Activated CD4-positive, alpha-beta T cell treated with anti-CD3 and anti-CD28 coated beads for 1 hour (primary cell): ENCODE results near the gene SUSD1.
"Not testable (repeated sequence)": the region's sequence is repeated elsewhere in the genome, so short reads cannot be mapped to it uniquely, and the experiment has no call there.

Source experiments
- DNase-seq: peaks from one replicate; pipeline ENCODE4 v3.0.0-alpha.2; 2020

SUSD1 gene

DNA sequence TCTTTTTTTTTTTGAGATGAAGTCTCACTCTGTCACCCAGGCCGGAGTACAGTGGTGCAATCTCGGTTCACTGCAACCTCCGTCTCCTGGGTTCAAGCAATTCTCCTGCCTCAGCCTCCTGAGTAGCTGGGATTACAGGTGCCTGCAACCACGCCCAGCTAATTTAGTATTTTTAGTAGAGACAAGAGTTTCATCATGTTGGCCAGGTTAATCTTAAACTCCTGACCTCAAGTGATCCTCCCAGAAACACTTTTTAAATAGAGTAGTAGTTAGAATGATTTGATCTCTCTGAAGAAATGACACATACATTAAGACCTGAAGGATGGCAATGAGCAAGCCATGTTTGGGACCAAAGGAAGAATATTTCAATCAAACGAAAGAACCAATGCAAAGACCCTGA is 46.7 kb downstream of the SUSD1 start:
- DNase-seq, result not testable (repeated sequence)

DNA sequence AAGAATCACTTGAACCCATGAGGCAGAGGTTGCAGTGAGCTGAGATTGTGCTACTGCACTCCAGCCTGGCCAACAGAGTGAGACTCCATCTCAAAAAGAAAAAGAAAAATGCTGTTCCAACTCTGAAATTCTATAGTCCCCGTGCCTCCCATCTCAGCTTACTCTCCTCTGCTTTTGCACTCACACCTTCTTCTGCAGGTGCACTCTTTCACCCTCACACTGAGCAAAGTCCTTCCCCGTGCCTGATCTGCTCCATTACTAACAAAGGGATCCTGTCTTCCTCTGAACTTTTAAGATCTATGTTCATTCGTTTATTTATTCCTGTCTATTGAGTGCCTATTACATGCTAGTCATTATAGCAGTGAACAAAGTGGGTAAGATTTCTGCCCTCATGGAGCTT is 47.8 kb downstream of the SUSD1 start:
- DNase-seq, result no peak

DNA sequence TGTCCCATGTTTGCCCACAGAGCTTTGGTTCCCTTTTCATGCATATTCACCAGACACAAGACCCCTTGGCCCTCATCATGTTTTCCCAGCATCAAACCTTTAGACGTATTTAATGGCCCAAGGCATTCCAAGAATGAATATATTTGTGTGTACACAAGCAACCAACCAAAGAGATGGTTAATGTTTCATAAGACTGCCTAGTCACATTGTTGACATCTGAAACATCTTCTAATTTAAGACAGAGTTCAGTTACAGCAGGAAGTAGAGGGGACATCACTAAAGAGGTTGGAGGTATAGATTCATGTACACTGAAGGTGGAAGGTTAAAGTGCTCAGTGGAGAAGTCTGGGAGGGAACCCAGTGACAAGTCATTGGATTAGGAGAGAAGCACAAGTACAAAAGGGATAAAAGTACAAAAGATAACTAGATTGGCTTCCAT is 49.1 kb downstream of the SUSD1 start:
- no peak for DNase-seq

DNA sequence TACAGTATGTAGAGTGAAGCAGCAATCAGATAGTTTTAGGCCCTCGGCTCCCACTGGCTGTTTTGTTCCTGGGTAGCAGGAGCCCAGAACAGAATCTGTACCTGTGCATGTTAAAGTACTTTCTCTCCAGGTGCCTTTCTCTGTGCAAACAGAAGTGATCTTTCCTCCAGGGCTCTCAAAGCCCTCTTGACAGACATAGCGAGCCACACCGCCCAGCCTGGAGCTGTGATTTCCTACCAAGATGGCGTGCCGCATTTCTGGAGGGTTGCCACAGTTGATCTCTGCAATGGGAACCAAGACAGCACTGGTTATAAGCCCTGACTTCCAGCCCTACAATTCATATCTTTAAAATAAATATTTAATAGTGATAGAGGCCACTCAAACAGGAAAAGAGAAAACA is 50.9 kb downstream of the SUSD1 start:
- no peak for DNase-seq

DNA sequence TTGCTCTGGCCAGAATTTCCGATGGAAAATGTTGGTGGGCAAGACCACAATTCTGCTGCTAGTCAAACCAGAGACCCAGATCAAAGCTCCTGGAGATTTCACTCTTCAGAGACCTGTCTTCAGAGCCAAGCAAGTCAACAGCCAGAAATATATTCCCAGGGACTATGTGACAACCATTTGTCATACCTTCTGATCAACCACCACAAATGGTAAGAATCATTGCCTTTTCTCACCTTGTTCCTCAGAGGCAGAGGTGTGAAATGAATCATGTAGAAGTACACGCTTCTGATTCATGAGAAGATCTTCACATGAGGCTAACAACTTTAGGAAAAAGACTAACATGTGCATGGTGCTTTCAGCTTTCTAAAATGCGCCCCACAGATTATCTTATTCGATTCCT is 53.5 kb downstream of the SUSD1 start:
- no peak for DNase-seq

DNA sequence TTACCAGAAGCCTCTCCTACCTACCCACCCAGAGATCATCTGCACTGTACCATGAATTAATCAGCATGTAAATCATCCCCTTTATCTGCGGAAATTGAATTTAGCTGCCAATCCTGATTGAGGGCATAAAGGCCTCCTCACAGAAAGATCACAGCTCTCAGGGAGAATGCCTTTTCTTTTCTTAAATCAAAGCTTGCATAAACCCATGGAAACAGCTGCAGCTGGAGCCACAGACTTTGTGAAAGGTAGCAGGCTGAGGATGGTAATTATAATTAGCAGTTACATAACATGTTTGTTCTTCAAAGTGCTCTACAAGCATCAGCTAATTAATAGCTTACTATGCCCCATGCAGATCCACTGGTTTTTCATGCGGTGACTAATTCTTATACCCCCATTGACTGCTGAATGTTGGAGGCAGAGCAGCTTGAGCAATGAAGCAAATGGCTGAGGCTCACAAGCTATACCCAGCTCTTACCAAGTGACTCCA is 54.6 kb downstream of the SUSD1 start:
- no peak for DNase-seq

DNA sequence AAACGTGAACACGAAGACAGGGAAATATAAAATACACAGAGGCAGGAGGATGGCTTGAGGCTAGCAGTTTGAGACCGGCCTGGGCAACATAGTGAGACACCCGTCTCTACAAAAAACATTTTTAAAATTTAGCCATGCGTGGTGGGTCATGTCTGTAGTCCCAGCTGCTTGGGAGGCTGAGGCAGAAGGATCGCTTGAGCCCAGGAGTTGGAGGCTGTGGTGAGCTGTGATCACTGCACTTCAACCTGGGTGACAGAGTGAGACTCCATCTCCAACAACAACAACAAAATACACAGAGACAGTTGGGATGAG is 55.1 kb downstream of the SUSD1 start:
- DNase-seq, result no peak

DNA sequence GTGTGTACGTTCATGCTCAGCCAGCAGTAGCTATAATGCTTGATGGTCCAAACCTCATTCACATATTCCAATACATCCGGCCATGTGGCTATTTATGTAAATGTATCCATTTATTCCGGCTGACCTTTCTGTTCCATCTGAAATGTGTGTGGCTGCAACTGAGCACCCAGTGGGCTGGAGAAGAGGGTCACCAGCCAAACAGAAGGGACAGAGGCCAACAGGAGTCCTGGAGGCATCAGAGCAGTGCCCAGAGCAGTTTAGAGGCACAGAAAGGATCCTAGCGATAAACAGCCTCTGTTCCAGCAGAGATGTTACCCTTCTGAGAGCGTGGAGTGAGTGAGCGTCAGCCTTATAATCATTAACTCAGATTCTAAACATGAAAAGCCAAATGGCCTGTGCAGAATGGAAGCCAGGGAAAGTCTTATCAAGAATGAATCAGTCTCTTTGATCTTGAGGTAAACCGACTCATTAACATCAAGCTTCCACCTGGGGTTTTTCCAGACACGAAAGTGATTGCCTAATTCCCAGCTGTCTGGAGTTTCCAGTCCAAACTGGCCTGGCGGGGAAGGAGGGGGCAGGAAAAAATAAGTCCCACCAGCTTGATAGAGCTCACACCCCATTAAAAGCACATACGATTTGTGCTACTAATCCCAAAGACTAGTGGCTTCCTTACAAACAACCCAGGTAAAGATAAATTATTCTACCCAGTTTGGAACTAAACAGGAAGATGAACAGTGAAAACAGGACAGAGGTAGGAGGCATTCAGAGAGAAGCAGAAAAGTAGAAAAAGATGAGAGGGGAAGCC is 55.7 kb downstream of the SUSD1 start:
- no peak for DNase-seq

DNA sequence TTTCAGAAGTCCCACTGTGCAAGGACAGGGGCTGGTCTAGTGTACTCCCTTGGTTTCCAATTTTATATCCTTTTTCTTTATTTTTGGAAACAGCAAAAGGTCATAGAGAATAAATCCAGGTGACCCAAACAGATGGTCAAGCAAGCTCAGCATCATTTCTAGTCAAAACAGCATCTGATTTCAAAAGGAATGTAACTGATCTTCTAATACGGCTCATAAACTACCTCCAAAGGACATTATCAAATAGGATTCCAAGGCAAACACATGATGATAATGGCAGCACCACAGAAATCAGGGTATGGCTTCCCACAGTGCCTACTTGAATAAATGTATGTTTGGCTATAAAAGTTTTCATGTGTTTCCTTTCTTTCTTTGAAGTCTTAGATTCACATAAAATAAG is 57.1 kb downstream of the SUSD1 start:
- DNase-seq, result no peak

DNA sequence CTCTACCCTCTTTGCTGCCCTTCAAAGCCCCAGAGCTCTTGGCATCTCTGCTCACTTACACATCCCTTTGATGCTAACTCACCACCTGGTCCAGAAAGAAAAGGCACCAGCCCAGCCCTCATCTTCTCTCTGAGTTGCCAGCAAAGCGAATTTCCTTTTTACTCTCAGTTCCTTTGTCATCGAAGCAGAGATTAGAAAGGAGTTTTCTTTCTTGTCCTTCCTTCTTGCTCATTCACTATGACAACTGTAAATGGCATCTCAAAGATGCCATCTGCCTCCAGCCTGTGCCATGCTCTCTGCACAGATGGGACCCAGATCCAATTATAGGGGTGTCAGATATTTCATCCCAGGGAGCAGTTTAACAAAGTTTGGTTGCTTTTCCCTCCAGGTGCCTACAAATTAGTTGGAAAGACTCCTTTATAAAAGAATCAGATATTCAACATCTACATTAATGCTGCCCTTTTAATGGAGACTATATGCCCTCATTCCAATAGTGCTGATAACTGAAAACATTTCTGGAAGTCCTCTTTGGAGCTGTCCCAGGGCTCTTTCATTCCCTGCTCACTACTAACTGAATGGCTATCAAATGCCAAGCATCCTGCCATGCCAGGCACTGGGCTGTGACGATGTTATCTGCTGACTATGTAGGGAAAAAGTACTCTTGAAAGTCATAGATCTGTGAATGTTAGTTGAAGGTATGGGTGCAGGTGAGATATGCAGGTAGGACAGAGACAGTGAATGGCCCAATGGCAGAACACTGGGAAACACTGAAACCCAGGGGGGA is 58.9 kb downstream of the SUSD1 start:
- DNase-seq, result no peak

DNA sequence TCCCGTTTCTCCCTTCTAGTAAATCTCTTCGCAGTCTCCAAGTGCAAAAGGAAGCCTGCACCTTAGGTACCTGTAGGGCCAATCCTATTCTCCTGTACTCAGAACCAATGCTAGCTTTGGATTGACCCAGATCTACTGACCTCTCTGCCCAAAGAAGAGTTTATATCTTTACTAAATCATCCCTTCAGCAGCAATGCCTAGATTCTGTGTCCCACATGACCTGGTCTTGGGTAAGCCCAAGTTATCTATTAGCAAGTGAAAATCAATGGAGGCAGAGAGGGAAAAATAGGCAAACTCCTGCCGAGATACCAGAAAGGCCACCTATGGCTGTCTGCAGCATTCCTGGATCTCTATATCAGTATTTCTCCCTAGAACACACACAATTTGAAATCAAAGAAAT is 60.0 kb downstream of the SUSD1 start:
- no peak for DNase-seq

DNA sequence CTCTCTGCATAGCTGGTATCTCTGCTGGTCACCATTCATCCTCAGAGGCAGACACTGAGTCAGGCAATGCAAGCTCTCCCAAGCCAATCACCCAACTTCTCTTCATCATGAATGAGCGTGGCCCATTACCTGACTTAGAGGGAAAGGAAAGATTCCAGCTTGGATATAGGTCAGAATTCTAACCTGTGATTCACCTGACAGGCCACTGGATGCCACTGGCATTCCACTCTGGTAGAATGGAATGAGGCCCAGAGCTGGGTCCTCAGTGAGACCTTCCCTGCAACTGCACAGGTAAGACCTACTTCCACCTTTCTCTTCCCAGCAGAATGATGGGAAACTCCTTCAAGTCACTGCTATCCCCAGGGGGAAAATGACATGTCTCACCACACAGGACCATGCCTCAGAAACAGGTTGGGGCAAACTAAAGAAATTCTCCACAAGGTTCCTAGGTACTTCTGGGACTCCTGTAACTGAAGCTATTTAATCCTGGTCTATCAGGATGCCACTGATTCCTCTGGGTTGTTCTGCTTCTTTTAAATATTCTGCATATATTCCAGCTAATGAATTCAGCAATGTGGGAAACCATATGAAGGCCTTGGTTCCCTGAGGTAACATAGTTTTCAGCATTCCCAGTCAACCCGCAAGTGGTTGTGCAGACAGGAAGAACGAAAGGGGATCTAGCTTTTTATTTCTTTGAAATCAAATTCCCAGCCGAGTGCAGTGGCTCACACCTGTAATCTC is 62.0 kb downstream of the SUSD1 start:
- DNase-seq, result no peak

DNA sequence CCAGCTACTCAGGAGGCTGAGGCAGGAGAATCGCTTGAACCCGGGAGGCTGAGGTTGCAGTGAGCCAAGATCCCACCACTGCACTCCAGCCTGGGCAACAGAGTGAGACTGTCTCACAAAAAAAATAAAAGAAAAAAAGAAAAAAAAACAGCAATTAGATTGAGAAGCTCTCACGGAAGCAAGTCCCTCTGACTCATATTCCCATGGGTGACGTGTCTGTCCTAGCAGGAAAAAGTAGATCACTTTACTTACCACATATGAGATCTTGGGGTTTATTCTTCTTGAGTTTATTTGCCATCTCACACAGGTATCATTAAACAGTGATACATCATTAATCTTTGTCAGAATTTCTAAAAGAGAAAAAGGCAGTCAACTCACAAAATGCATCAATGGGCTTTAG is 62.6 kb downstream of the SUSD1 start:
- DNase-seq, result no peak

DNA sequence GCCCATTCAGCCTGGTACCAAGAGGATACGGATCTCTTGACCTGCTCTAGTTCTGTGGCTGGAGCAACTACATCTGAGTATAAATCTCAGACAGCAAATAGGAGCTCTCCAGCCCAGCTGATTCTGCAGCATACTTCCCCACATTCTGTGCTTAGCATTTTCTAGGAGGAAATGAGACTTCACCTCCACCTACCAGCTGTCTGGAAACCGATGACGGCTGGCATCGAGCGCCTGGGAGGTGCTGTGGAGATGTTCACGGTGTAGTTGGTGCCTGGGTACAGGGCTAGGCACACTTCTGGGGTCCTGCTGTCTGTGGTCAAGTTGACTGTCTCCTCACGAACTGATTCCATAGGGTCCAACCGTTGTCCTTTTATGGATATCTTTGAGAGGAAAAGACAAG is 63.6 kb downstream of the SUSD1 start:
- no peak for DNase-seq

DNA sequence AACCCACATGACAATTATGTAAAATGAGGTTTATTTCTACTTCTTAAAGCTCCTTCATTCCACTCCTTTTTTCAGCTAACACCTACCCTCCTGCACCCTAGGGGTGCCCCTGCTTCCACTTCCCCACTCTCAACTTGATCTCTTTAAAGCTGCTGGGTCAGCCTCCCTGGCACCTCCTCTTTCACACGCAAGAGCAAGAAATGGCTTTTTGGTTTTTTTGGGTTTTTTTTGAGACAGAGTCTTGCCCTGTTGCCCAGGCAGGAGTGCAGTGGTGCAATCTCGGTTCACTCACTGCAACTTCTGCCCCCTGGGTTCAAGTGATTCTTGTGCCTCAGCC is 64.4 kb downstream of the SUSD1 start:
- DNase-seq, result no peak

DNA sequence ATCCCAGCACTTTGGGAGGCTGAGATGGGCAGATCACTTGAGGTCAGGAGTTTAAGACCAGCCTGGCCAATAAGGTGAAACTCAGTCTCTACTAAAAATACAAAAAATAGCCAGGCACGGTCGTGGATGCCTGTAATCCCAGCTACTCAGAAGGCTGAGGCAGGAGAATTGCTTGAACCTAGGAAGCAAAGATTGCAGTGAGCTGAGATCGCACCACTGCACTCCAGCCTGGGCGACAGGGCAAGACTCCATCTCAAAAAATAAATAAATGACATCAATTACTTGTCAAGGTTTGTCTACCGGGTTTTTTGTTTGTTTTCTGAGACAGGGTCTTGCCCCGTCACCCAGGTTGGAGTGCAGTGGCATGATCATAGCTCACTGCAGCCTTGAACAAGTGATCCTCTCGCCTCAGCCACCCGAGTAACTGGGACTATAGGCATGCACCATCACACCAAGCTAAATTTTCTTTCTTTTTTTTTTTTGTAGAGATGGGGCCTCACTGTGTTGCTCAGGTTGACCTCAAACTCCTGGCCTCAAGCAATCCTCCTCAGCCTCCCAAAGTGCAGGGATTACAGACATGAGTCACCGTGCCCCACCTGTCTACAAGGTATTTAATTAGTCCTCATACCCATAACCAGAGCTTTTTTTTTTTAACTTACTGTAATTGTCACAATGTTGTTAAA is 64.9 kb downstream of the SUSD1 start:
- no peak for DNase-seq

DNA sequence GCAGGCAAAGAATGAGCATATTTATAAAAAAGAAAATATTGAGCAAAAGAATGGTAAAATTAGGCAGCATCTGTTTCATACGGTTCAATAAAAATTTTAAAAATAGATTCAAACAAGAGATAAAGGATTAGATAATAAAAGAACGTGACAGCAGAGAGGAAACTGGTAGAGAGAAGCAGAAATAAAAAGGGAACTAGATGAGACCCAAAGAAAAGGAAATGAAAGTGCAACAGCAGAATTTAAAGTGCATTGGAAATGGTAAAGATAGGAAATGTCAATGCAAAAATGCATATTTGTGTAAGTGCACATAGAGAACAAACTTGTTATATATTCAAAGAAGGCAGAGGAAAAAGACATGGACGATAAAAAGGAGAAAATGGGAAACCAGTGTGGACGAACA is 70.2 kb downstream of the SUSD1 start:
- no peak for DNase-seq

DNA sequence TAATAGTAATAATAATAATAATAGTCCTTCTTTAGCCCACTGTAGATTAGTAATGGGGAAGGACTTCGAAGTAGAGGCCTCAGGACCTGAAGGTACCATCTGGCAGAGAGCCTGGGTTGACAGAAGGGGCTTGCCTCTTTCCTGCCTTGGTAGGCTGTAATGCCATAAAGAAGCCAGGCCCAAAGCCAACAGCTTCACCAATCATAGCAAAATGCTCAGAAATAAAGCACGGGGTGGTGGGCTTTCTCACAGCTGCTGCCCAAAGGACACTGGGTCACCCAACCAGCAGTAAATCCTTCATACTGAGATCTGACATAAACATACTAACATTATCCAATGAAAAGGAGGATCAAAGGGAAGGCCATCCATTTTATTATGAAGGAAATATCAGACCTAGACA is 70.7 kb downstream of the SUSD1 start:
- no peak for DNase-seq

DNA sequence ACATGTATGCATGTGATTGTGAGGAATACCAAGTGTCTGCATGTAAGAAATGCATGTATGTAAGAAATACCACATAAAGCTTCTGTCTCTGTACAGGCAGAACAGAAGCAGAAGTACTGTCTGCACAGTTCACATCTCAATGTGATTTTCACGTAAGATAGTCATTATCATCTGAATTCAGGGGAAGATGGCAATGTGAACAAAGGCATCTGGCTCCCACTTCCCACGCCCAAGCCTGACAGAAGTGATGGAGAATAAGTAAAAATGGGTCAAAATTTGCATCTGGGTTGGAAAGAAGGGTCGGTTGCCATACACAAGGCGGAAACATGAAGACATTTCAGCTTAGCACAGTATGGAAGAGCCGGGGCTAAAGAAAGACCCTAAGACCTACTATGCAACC is 71.7 kb downstream of the SUSD1 start:
- DNase-seq, result no peak

DNA sequence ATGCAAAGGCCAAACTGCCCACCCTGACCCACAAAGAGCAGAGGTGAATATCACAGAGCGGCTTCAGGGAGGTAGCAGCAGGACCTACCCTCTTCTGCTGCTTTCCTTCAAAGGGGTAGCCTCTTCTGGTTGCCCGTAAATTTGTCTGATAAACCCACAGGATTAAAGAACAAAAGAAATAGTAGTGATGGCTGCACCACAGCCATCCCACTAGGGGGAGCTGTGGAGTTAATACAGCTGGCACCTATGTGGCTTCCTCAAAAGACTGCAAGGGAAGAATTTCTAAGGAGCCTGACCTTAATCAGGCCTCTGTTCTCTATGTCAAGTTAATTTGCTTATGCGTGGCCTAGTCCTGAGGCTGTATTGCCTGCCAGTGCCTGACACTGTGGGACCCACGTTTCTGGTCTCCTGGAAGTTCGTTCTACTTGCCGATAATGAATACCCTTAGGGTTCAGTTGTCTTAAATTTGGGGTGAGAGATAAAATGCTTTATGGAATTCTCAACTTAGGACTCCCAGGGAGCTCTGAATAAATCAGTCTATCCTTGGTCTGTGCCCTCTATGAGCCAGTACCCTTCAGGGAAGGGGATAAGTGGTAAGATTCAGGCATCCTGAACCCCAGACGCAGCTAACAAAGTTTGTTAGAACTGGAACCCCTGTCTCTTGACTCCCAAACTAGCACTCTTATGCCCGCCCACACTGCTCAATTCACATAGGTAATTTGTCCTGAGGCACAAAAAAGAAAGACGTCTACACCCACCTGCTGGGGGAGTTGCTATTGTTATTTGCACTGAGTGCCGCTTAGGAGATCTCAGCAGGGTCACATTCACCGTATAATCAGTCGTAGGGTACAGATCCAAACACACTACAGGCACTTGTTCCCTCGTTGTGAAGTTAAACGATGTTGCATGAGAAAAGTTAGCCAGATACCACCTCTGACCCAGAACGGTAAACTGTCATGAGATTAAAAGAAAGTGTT is 77.1 kb downstream of the SUSD1 start:
- peak; percentile 43 for DNase-seq

DNA sequence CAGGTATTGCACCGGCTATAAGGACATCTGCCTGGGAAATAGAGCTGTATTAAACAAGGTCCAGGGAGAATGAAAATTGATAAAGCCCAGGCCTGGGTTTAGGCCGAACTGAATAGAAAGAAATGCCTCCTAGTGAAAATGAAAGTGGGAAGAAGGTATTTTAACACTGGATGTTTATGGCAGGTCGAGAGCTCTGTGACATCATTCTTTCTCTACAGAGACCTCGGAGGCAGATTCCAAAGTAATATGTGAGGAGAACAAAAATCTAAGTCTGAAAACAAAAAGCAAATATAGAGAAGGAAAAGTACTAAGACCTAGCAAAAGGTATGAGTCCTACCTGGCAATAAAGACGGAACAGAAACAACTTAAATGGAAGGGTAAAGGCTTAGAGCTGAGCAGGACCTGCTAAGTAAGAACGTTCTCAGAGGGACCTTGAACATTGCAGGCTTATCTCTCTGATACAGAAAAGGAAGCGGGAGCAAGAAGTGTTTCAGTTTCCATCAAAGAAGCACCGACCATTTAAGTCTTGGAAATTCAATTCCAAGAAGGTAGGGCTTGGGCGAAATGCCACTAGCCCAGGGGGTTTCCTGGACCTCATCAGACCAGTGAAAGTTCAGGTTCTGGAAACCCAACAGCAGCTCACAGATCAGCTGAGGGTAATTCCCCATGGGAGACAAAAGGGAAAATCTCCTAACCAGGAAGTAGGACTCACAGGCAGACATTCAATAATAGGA is 80.0 kb downstream of the SUSD1 start:
- no peak for DNase-seq
